ENCODE measurements around the gene XPNPEP3. TPM values are rescaled to one million over a fixed set of nuclear protein-coding genes. Genes with fewer than 3 reads are reported as not detected.
"Not testable (repeated sequence)": the region's sequence is repeated elsewhere in the genome, so short reads cannot be mapped to it uniquely, and the experiment has no call there.

The XPNPEP3 gene
- 1 to 10 TPM; 3.5 to 9.0 (median 3.6) TPM for polyA plus RNA-seq

DNA sequence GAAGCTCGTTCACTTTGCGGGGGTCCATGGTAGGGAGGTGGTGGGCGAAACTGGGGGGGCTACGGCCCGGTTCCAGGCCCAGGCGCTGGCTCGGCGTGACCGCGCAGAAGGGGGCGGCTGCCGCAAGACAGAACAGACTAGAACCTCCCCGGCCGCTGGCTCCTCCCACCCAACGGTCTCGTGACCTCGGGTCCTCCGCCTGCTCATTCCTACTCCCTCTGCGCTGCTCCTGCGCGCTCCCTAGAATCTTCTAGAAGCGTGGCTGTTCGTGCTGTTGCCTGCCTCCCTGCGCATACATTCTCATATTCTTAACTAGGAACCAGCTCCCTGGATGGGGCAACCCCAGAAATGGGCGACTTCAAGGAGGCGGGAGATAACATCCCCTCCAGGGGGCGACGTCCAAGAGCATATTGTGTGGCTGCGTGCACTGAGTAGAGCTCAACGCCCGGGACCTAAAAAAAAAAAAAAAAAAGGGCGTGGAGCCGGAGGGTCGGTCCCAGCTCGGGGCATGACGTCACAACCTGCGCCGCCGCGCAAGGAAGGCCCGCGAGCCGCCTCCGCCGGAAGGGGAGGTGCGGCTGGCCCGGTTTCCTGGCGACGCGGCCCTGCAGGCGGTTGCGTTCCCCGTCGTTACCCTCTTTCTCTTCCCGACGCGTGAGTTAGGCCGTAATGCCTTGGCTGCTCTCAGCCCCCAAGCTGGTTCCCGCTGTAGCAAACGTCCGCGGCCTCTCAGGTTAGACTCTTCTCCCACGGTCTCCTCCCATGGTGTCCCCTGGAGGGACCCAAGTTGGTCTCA, at the start of gene XPNPEP3, which contains the start of gene ST13:
XPNPEP3 (plus strand) TSS at position 636 of the 796 bp plus-strand sequence; CDS start at position 670, 34 bp downstream.
ST13 (minus strand) TSS at position 127 of the 796 bp plus-strand sequence; CDS start at position 28, 99 bp downstream.
- peak within 1 kb of the TSS; percentile 89 for H3K27ac ChIP-seq (ENCODE audit: low read depth, low read length)
- WGBS, 3 donors: 0 to 1% (median 0%) methylated on average over 49 to 63 of the region's 63 CpGs

DNA sequence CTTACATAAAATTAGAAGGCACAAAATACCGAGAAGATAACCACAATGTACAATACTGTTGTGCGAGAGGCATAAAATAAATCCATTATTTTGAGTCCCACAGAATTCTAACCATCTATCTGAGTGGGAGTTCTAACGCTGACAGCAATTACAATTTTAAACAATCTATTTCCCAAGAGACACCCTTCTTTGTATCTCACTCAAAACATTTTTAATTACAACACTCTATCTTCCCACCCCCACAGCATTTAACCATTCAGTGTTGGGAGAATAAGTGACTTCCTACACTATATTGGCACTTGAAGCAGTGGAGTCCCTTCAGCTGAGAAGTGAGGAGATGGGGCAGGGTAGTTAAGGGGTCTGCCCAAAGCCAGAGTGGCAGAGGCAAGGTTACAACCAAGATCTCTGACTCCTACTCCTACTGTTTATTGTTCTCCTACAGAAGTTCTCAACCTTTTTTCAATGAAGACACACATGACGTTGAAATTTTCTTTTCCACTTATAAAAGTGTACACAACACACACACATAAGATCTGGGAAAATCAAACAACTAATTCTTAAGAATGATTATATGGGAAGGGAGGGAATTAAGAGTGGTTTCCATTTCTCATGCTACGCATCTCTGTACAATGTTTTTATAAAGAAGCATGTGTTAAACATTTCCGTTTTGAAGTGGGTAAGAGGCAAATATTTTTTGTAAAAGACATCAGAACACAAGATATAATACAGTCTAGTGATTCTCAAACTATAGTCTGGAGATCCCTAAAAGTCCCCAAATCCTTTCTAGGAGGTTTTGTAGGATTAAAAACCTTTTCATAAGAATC, 48.7 kb upstream of the XPNPEP3 start:
- H3K27ac ChIP-seq (ENCODE audit: low read depth, low read length): no peak overlapping the region
- 58 to 70% (median 67%) methylated on average over 6 of the region's 6 CpGs for WGBS, 3 donors

DNA sequence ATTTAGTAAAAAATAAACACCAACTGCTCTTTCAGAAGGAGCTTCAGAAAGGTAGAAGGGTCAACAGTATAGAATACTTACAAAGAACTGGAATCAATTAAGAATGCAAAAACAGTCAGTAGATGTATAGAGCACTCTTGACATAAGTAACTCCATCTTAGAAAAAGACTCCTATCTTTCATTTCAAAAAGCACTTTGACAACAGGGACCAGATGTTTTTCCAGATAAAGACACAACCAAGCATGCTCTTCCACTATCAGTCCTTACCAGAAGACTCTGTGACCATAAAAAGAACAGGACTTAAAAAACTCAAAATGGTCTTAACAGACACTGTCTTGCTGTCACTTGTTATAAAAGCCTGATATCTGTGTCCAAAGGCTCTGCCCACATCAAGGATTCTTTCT, 43.0 kb upstream of the XPNPEP3 start:
- no peak overlapping the region for H3K27ac ChIP-seq (ENCODE audit: low read depth, low read length)

DNA sequence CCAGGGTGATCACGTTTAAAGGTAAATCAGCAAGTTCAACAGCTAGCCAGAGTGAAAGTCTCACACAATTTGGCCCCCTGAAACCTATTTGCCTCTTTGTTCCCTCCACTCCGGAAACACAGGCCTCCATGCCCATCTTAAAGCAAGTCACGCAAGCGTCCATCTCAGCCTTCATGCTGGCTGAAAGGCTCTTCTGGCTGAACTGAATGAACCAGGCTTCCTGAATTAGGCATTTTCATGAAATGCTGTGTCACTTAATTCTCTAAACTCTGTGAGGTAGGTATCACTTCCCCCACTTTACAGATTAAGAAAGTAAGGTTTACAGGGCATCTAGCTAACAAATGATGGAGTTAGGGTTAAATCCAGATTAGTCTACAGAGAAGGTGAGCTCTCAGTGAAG, 39.2 kb upstream of the XPNPEP3 start:
- no peak overlapping the region for H3K27ac ChIP-seq (ENCODE audit: low read depth, low read length)
- 93 to 94% (median 93%) methylated on average over 4 of the region's 4 CpGs for WGBS, 3 donors

DNA sequence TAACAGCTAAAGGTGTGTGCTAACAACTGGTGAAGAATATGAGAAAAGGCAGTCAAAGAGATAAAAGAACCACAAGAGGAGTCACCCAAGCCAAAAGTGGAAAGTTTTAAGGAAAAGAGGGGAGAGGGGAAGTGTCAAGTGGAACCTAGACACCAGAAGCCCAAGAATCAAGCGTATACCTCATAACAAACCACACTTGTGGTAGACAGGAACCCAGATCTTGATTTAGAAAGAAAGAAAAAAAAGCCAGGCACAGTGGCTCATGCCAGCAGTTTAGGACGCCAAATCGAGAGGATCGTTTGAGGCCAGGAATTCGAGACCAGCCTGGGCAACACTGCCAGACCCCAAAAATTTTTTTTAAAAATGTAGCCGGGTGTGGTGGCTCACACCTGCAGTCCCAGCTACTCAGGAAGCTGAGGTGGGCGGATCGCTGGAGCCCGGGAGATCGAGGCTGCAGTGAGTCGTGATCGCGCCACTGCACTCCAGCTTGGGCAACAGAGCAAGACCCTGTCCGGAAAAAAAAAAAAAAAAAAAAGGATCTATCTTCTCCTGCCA, 38.7 kb upstream of the XPNPEP3 start:
- H3K27ac ChIP-seq (ENCODE audit: low read depth, low read length): no peak overlapping the region

DNA sequence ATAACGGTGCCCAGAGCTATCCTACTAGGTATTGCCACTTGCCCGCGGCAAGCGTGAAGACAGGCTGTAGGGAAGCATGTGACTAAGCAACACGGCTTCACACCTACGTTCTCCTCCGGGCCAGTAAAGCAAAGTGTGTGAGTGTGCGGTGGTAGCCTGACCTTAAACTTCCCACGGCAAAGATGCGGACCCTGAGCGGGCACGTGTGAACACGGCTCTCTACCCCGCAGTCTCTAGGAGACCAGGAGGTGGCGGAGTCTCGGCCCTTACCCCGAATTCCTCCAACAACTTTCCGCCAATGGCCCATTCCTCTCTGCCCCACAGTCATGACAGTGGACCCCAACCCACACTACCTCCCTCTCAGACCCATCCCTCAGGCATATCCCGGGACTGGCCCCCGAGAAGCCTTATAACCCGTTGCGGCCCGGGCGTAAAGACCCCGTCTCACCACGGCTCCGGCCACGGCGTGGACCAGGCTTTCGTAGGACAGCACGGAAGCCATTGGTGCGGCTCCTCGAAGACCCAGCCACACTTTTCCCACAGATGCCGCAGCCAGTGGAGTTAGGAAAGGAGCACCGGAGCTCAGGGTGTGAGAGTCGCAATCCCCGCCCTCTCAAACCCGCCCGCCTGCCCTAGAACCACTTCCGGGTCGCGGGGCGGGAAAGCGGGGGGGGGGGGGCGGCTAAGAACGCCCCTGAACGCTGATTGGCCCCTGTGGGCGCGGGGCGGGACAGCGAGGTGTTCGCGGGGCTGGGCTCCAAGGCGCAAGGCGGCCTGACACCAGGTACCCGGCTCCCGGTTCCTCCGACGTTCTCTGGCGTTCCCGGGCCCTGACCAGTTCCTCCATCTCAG, 38.0 kb upstream of the XPNPEP3 start, which contains the start of gene SLC25A17:
SLC25A17 (minus strand) TSS at position 600 of the 852 bp plus-strand sequence; CDS start at position 502, 98 bp downstream.
- 0 to 1% (median 1%) methylated on average over 51 to 60 of the region's 61 CpGs for WGBS, 3 donors
- H3K27ac ChIP-seq (ENCODE audit: low read depth, low read length): no peak within 1 kb of the TSS

More for the DNA sequence above, 38.7 kb upstream of the XPNPEP3 start:
- WGBS, 3 donors: 17 to 31% (median 21%) methylated on average over 14 of the region's 14 CpGs

DNA sequence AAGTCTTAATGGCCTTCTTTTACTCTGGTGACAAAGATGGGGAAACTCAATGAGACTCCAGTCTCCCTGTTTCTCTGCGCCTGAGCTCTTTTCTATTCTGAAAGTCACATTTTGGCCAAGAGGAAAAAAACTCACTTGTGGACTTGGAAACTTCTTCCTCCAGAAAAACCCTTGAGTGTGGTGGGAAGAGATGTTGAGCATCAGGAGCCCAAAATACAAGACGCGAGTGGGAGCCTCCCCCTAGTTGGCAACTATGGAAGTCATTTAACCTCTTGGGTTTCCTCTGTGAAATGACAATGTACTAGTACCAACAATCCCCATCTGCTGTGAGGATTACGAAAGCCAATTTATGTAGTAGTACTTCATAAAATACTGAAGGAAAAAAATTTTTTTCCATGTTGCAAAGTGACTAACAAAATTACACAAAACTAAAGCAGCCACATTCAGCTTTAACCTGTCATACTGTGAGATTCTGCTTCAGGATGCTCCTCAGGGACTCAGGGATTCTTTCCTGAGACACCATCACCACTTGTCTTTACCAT, 37.3 kb upstream of the XPNPEP3 start:
- no peak overlapping the region for H3K27ac ChIP-seq (ENCODE audit: low read depth, low read length)
- WGBS, 3 donors: 2 to 11% (median 5%) methylated on average over 4 of the region's 4 CpGs

DNA sequence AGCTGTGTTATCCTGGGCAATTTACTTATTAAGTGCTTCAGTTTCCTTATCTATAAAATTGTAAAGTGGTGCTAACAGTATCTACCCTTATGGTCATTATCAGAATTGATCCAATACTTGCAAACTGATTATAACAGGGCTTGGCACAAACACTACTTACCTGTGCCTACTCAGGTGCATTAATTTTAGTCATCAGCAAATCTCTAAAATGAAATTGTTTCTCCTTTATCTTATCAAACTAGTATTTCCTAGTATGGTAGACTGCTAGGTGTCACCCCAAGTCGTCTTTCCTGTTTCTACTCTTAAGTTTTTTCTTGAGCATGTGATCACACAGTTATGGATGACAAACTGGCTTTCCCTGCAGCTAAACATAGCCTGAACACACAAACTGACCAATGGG, 33.5 kb upstream of the XPNPEP3 start:
- no peak overlapping the region for H3K27ac ChIP-seq (ENCODE audit: low read depth, low read length)
- 69 to 83% (median 81%) methylated on average over 1 of the region's 1 CpG for WGBS, 3 donors

DNA sequence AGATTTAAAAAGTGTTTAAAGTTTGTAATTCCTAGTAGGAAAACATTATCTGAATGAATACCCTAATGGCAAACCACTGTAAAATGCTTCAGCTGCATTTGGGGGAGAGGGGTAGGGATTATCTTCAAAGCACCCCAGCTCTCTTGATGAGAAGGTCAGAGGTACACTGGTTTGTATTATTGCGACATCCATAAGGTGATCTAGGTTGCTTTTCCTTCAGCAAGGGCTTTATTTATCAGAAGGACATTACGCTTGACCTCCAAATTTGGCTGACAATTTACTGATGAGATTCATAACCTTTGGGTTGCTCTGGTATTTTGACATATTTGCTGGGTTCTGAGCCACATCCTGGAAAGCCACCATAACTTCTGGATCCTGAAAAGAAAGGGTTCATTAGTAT, 30.7 kb upstream of the XPNPEP3 start:
- not testable (repeated sequence) for H3K27ac ChIP-seq (ENCODE audit: low read depth, low read length)
- 94 to 100% (median 97%) methylated on average over 1 to 2 of the region's 2 CpGs for WGBS, 3 donors

DNA sequence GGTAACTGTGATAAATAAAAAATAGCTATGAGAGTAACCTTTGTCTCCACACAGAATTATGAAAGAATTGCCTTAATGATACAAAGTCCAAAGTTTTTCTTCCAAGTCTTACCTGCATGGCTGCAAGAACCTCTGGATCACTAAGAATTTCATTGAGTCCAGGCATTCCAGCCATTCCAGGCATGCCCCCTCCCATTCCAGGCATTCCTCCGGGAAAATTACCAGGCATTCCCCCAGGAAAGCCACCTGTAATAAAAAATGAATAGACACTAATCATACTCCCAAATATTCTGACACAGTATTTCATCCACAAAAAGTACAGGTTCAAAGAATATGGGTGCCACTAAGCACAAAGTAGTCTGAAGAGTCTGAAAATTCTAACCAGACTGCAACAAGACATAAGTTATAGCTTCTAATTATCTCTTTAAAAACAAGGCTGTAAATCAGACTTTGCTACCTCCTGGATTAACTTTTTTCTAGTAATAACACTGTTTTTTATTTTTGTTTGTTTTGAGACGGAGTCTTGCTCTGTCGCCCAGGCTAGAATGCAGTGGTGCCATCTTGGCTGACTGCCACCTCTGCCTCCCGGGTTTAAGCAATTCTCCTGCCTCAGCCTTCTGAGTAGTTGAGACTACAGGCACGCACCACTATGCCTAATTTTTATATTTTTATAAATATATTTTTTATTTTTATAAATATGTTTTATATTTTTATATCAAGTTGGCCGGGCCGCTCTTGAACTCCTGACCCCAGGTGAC, 29.8 kb upstream of the XPNPEP3 start:
- H3K27ac ChIP-seq (ENCODE audit: low read depth, low read length): no peak overlapping the region
- WGBS, 3 donors: 79 to 84% (median 81%) methylated on average over 7 of the region's 7 CpGs

DNA sequence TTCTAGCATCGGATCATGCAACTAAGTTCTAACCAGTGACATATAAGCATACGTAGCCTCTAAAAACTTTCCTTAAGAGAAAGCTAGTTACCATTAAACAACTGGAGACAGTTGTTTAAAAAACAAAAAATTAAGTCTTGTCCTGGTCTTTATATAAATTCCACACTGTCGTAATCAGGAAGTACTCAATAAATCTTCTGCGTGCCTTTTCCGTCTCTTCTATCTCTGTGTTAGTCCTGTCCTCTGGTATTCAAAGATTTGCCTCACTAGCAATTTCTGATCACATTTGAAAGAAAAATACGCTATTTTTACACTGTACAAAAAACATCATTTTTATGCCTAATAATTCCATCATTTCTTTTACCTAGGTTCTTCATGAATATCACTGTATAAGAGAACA, 27.8 kb upstream of the XPNPEP3 start:
- 77 to 86% (median 82%) methylated on average over 6 of the region's 6 CpGs for WGBS, 3 donors
- no peak overlapping the region for H3K27ac ChIP-seq (ENCODE audit: low read depth, low read length)

DNA sequence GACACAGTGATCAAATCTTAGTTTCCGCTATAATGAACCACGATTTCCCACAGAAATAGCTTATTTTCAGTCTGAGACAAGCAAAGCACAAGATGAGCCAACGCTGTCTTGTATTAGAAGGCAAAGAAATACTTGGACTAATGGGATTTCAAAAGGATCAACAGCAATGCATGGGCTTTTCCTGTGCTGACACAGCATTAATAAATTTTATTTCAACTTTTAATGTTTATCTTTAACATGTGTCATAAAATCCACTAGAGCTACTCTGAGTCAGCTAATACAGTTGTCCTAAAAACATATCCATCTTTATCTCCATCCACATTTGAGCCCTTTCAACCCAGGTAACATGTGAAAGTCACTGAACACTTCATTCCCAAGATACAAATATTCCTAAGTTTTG, 22.3 kb upstream of the XPNPEP3 start:
- WGBS, 3 donors: 91 to 96% (median 94%) methylated on average over 3 of the region's 3 CpGs
- no peak overlapping the region for H3K27ac ChIP-seq (ENCODE audit: low read depth, low read length)

DNA sequence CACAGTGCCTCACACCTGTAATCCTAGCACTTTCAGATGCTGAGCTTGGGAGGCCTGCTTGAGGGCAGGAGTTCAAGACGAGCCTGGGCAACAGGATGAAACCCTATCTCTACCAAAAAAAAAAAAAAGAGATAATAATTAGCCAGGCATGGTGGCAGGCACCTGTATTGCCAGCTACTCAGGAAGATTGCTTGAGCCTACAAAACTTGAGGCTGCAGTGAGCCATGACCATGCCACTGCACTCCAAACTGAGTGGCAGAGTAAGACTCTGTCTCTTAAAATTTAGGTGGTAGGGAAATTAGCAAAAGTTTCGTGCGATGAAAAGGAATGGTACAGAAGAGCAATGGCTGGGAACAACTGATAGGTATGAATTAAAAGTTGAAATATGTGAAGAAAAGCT, 18.5 kb upstream of the XPNPEP3 start:
- WGBS, 3 donors: 78 to 92% (median 91%) methylated on average over 3 of the region's 3 CpGs
- H3K27ac ChIP-seq (ENCODE audit: low read depth, low read length): no peak overlapping the region

DNA sequence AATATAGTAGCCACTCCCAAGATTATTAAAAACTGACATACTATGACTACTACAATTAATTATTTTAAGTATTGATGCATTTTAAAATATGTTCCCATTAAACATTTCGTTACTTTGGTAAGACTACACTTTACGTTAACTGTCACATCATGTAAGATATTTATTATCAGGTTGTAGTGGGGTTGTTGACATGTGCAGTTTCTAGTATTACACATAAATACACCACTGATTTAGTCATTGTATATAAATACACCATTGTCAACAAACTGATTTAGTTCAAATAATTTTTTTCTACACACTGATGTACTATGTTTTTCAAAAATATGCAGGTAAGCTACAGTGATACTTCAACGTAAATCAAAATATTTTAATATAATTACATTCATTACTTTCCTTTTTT, 12.0 kb upstream of the XPNPEP3 start:
- 95 to 96% (median 96%) methylated on average over 3 of the region's 3 CpGs for WGBS, 3 donors
- no peak overlapping the region for H3K27ac ChIP-seq (ENCODE audit: low read depth, low read length)

DNA sequence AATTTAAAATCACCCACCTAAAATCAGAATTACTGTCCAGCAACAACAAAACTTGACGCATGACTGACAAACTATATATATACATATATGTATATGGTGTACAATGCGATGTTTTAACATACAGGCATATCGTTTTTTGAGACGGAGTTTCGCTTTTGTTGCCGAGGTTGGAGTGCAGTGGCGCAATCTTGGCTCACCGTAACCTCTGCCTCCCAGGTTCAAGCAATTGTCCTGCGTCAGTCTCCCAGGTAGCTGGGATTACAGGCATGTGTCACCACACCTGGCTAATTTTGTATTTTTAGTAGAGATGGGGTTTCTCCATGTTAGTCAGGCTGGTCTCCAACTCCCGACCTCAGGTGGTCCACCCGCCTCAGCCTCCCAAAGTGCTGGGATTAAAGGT, 11.1 kb upstream of the XPNPEP3 start:
- WGBS, 3 donors: 92 to 94% (median 93%) methylated on average over 11 of the region's 11 CpGs
- H3K27ac ChIP-seq (ENCODE audit: low read depth, low read length): not testable (repeated sequence)

DNA sequence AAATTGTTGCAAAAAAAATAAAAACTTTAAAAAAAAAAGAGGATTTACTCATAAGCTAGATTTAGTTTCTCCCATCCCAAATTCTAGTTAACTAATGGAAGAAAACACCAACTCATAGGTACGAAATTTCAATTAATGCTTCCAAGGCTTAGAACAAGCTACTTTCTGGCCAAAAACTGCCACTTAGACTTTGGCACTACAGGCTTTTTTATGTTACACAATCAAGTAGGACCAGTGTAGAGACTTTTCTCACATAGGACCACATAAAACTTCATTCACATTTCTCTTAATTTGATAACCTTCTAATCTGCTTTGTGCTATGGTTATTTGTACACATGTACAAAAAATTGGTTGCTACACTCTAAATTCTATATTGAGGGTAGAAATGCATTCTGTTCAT, 3.6 kb upstream of the XPNPEP3 start:
- 59 to 83% (median 61%) methylated on average over 1 of the region's 1 CpG for WGBS, 3 donors
- H3K27ac ChIP-seq (ENCODE audit: low read depth, low read length): no peak overlapping the region

DNA sequence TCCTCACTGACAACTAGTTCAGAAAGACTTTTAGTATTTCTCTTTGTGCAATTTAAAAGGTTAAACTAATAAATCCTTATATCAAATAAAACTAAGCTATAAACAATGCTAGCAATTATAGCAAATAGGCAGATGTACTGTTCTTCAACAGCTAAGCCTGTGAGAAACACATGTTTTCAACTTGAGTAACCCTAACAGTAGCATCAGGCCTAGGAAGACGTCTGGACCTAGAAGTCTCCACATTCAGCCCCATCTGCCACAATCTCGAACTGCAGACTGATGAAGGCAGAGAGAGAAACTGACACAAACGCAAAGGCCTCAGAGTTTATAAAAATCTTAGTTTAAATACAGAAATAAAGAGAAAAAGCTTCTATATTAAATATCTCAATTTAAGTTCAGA, 3.0 kb upstream of the XPNPEP3 start:
- H3K27ac ChIP-seq (ENCODE audit: low read depth, low read length): no peak overlapping the region
- WGBS, 3 donors: 36 to 55% (median 48%) methylated on average over 3 of the region's 3 CpGs

All from adipose tissue (tissue), 3 donors.